ENCODE data around the gene PLEKHG1. TPM values are rescaled to one million over a fixed set of nuclear protein-coding genes. Genes with fewer than 3 reads are reported as not detected.

PLEKHG1 gene
- total and polyA plus RNA-seq, 2 experiments from 2014 or later = 2.3 to 8.5 TPM

DNA sequence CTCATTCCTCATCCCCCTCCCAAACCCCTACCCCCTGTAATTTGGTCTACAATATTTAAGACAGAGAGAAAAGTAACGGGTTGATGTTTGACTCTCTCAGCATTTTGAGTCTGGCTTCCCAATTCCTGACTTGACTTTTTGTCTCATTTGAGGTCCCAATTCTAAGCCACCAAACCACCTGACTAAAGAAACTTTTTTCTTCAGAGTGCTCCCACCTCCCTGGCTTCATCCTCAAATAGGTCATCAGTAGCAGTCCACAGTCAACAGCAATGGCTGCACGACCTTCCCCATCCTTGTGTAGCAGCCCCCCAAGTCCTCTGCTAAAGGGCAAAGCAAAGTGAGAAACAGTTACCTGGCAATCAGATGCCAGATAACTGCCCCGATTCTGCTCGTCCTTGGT lies 1.8 kb downstream of the PLEKHG1 start:
- TF ChIP-seq CTCF (IDR thresholded peaks at IDR 0.05; ENCODE audit: low read depth, low read length) = no peak
- no peaks in the 10 kb centered on the region for H3K9me3 ChIP-seq (ENCODE audit: low read depth)
- no peak overlapping the region for H3K27ac ChIP-seq
- H3K4me3 ChIP-seq = no peak overlapping the region
- peaks cover 74% of the 10 kb centered on the region for H3K27me3 ChIP-seq
- no peaks in the 10 kb centered on the region for H3K4me1 ChIP-seq (ENCODE audit: low read depth)
- H3K36me3 ChIP-seq = no peaks in the 10 kb centered on the region
- DNase-seq (ENCODE audit: low read depth in 1 of 2, low spot score in 1 of 2) = no peak

GRCh38 chr6:150603176-150603575 lies 3.5 kb downstream of the PLEKHG1 start:
- Histone ChIP-seq H3K4me1 (ENCODE audit: low read depth) (no peaks in the 10 kb centered on the region), H3K27me3 (peaks cover 56% of the 10 kb centered on the region), H3K36me3 (no peaks in the 10 kb centered on the region), H3K9me3 (ENCODE audit: low read depth) (no peaks in the 10 kb centered on the region), H3K27ac (no peak overlapping the region), H3K4me3 (no peak overlapping the region)
- no peak for TF ChIP-seq CTCF (IDR thresholded peaks at IDR 0.05; ENCODE audit: low read depth, low read length)
- no peak for DNase-seq (ENCODE audit: low read depth in 1 of 2, low spot score in 1 of 2)

- H3K27me3 ChIP-seq = peaks cover 44% of the 10 kb centered on the region
- H3K4me3 ChIP-seq = no peak overlapping the region
- DNase-seq (ENCODE audit: low read depth in 1 of 2, low spot score in 1 of 2) = no peak
Measured at GRCh38 chr6:150604467-150604866, 4.8 kb downstream of the PLEKHG1 start.

GRCh38 chr6:150605333-150605732 lies 5.6 kb downstream of the PLEKHG1 start:
- no peak overlapping the region for H3K4me3 ChIP-seq
- no peak for DNase-seq (ENCODE audit: low read depth in 1 of 2, low spot score in 1 of 2)
- no peak overlapping the region for H3K27ac ChIP-seq
- no peaks in the 10 kb centered on the region for H3K4me1 ChIP-seq (ENCODE audit: low read depth)
- no peak for TF ChIP-seq CTCF (IDR thresholded peaks at IDR 0.05; ENCODE audit: low read depth, low read length)
- H3K9me3 ChIP-seq (ENCODE audit: low read depth) = no peaks in the 10 kb centered on the region
- H3K27me3 ChIP-seq = peaks cover 41% of the 10 kb centered on the region
- H3K36me3 ChIP-seq = no peaks in the 10 kb centered on the region

More at GRCh38 chr6:150604467-150604866, 4.8 kb downstream of the PLEKHG1 start:
- no peaks in the 10 kb centered on the region for H3K9me3 ChIP-seq (ENCODE audit: low read depth)
- H3K36me3 ChIP-seq = no peaks in the 10 kb centered on the region
- no peaks in the 10 kb centered on the region for H3K4me1 ChIP-seq (ENCODE audit: low read depth)
- no peak for TF ChIP-seq CTCF (IDR thresholded peaks at IDR 0.05; ENCODE audit: low read depth, low read length)
- no peak overlapping the region for H3K27ac ChIP-seq

GRCh38 chr6:150606168-150606591 lies 6.5 kb downstream of the PLEKHG1 start:
- no peaks in the 10 kb centered on the region for H3K9me3 ChIP-seq (ENCODE audit: low read depth)
- DNase-seq (ENCODE audit: low read depth in 1 of 2, low spot score in 1 of 2) = no peak
- no peak overlapping the region for H3K4me3 ChIP-seq
- H3K27ac ChIP-seq = no peak overlapping the region
- no peaks in the 10 kb centered on the region for H3K4me1 ChIP-seq (ENCODE audit: low read depth)
- TF ChIP-seq CTCF (IDR thresholded peaks at IDR 0.05; ENCODE audit: low read depth, low read length) = no peak
- H3K27me3 ChIP-seq = peaks cover 37% of the 10 kb centered on the region
- no peaks in the 10 kb centered on the region for H3K36me3 ChIP-seq

Measured in cardiac muscle cell (in vitro differentiated cells and primary cell).